Breast epithelium (tissue), 3 donors: ENCODE data around the gene TMCC1.

Source experiments
- CTCF ChIP-seq, 3 donors: fragments of 450-650 bp; IDR thresholded peaks; one replicate each; pipeline ENCODE4 v1.5.1; 2016 to 2017; ENCODE audit warnings: antibody characterized with exemption in 3 of 3, mild to moderate bottlenecking in 3 of 3, moderate library complexity in 3 of 3
- POLR2A ChIP-seq: fragments of 450-650 bp; IDR thresholded peaks from one replicate; pipeline ENCODE4 v1.6.1; 2016; ENCODE audit warnings: antibody characterized with exemption, mild to moderate bottlenecking, moderate library complexity
- POLR2AphosphoS5 ChIP-seq, 3 donors: sonication (generic); formaldehyde crosslinking; IDR thresholded peaks; one replicate each; pipeline ENCODE4 v1.6.1; 2017; ENCODE audit warnings: antibody characterized with exemption in 3 of 3

- no peak for TF ChIP-seq POLR2AphosphoS5 (IDR thresholded peaks at IDR 0.05)
- TF ChIP-seq POLR2A, result no peak
- no peak for TF ChIP-seq CTCF (IDR thresholded peaks at IDR 0.05)
Measured at GRCh38 chr3:129632977-129633376, 260.5 kb downstream of the TMCC1 start.
